ENCODE results near the gene FAM124A.

FAM124A gene

DNA sequence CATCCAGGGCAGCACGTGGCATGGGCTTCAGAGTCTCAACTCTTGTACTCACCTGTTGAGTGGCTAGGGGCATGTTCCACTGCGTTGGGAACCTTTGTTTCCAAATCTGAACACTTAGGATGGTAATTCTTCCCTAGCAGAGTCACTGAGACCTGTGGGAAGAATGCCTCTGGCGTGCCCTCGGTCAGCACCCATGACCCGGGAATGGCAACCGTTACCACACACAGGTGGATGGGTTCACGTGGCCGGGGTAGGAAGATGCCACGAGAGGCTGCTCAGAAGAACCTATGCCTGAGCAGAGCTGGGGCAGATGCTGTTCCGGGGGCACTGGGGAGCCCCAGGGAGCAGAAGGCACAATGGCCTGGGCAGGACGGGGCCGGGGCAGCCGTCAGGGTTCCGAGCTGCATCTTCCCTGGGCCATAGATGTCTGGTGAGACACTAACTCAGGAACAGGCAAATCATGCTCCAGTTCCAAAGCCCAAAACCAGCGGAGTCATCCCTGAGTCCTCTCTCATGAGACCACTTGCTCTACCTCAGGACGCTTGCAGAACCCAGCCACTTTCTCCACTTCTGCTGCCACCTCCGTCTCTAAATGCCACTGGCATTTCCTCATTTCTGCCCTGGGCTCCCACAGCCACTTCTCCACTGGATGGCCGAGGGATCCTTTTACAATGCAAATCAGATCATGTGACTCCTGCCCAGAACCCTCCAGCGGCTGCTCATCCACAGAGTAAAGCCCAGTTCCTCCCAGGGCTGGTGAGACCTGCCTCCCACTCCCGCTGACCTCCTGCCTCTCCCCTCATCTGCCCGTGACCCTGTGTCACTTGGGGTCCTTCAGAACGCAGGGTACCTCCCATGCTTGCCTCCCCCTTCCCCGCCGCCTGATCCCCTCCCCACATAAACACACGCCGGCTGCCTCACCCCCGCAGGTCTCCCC is 36.7 kb downstream of the FAM124A start:
- no peak for DNase-seq

DNA sequence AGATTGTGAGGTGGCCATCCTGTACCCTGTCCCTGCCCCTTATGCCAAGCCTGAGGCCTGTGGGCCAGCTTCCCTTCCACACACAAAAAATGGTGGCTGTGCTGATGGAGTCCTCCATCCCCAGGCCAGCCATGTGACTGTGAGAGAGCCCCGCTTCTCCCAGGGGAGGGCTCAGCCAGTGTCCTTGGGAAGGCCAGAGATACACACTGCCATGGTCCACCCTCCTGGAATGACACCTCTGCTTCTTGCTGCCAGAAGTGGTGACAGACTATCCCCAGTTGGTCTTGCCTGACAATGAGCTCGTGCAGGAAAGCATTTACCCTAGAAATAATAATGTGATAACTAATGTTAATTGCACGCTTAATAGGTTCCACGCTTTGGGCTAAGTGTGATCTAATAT is 38.0 kb downstream of the FAM124A start:
- no peaks in the 10 kb centered on the region for H3K36me3 ChIP-seq (ENCODE audit: insufficient read depth, low read length)
- H3K79me2 ChIP-seq (ENCODE audit: insufficient read depth, low read length) = no peaks in the 10 kb centered on the region
- H3K4me2 ChIP-seq (ENCODE audit: insufficient read depth, low read length) = no peak overlapping the region
- peaks cover 2% of the 10 kb centered on the region for H3K27me3 ChIP-seq (ENCODE audit: insufficient read depth, low read length, poor library complexity)
- ATAC-seq (ENCODE audit: insufficient read depth, low read depth) (no peak), DNase-seq (no peak)
- no peaks in the 10 kb centered on the region for H4K20me1 ChIP-seq (ENCODE audit: insufficient read depth, low read length)
- no peak overlapping the region for H2AFZ ChIP-seq (ENCODE audit: low read depth, low read length)
- no peak overlapping the region for H3K4me3 ChIP-seq (ENCODE audit: low read depth in 1 of 2, low read length in 2 of 2)
- H3K9me3 ChIP-seq (ENCODE audit: insufficient read depth, low read length, severe bottlenecking) = no peaks in the 10 kb centered on the region
- H3K4me1 ChIP-seq (ENCODE audit: insufficient read depth, low read length) = no peaks in the 10 kb centered on the region
- H3K27ac ChIP-seq (ENCODE audit: low read length) = no peak overlapping the region
- no peak overlapping the region for H3K9ac ChIP-seq (ENCODE audit: low read depth, low read length)
- TF ChIP-seq EZH2 (IDR thresholded peaks at IDR 0.05; ENCODE audit: borderline replicate concordance, low read depth, low read length, severe bottlenecking) = no peak
- TF ChIP-seq, protein P1, sequence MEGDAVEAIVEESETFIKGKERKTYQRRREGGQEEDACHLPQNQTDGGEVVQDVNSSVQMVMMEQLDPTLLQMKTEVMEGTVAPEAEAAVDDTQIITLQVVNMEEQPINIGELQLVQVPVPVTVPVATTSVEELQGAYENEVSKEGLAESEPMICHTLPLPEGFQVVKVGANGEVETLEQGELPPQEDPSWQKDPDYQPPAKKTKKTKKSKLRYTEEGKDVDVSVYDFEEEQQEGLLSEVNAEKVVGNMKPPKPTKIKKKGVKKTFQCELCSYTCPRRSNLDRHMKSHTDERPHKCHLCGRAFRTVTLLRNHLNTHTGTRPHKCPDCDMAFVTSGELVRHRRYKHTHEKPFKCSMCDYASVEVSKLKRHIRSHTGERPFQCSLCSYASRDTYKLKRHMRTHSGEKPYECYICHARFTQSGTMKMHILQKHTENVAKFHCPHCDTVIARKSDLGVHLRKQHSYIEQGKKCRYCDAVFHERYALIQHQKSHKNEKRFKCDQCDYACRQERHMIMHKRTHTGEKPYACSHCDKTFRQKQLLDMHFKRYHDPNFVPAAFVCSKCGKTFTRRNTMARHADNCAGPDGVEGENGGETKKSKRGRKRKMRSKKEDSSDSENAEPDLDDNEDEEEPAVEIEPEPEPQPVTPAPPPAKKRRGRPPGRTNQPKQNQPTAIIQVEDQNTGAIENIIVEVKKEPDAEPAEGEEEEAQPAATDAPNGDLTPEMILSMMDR (IDR thresholded peaks at IDR 0.05; ENCODE audit: borderline replicate concordance, extremely low read depth, low read length, poor library complexity, severe bottlenecking) = no peak

More for the DNA sequence above, 36.7 kb downstream of the FAM124A start:
- Histone ChIP-seq H3K4me2 (ENCODE audit: insufficient read depth, low read length) (no peak overlapping the region), H3K4me3 (ENCODE audit: low read depth in 1 of 2, low read length in 2 of 2) (no peak overlapping the region), H3K4me1 (ENCODE audit: insufficient read depth, low read length) (no peaks in the 10 kb centered on the region), H3K9ac (ENCODE audit: low read depth, low read length) (no peak overlapping the region), H3K36me3 (ENCODE audit: insufficient read depth, low read length) (no peaks in the 10 kb centered on the region), H3K9me3 (ENCODE audit: insufficient read depth, low read length, severe bottlenecking) (no peaks in the 10 kb centered on the region), H3K79me2 (ENCODE audit: insufficient read depth, low read length) (no peaks in the 10 kb centered on the region), H4K20me1 (ENCODE audit: insufficient read depth, low read length) (no peaks in the 10 kb centered on the region), H2AFZ (ENCODE audit: low read depth, low read length) (no peak overlapping the region), H3K27ac (ENCODE audit: low read length) (no peak overlapping the region), H3K27me3 (ENCODE audit: insufficient read depth, low read length, poor library complexity) (no peaks in the 10 kb centered on the region)
- ATAC-seq (ENCODE audit: insufficient read depth, low read depth) = no peak
- TF ChIP-seq, protein P1 (IDR thresholded peaks at IDR 0.05; ENCODE audit: borderline replicate concordance, extremely low read depth, low read length, poor library complexity, severe bottlenecking) = no peak
- TF ChIP-seq EZH2 (IDR thresholded peaks at IDR 0.05; ENCODE audit: borderline replicate concordance, low read depth, low read length, severe bottlenecking) = no peak

DNA sequence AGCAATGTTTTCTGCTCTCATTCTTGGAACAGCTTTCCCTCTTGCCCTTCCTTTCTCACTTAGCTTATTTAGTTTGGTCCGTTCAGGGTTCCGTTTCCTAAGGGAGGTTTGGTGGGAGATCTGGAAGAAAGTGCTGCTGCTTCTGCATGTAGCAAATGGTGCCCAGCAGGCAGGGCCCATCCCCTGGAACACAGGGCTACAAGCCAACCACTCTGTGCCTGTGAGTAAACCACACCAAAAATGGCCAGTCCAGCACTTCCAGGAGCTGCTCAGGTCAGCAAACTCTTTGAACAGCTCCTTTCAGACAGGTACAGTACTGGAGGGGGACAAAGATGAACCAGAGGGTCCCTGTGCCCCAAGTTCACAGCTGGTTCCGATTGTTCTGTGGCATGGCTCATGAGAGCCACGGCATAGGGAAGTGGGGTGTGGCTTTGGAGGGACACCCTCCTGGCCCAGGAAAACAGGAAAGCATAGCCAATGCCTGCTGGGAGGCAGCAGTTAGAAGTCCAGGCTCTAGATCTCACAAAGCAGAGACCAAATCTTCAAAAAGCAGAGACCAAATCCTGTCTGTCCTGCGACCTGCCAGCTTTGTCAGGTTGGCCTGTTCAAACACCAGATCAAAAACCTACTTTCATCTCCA is 39.5 kb downstream of the FAM124A start:
- ATAC-seq (ENCODE audit: insufficient read depth, low read depth) (no peak), DNase-seq (no peak)
- Histone ChIP-seq H4K20me1 (ENCODE audit: insufficient read depth, low read length) (no peaks in the 10 kb centered on the region), H3K36me3 (ENCODE audit: insufficient read depth, low read length) (no peaks in the 10 kb centered on the region), H3K4me3 (ENCODE audit: low read depth in 1 of 2, low read length in 2 of 2) (no peak overlapping the region), H3K27ac (ENCODE audit: low read length) (no peak overlapping the region), H3K27me3 (ENCODE audit: insufficient read depth, low read length, poor library complexity) (peaks cover 5% of the 10 kb centered on the region), H3K4me1 (ENCODE audit: insufficient read depth, low read length) (no peaks in the 10 kb centered on the region), H3K79me2 (ENCODE audit: insufficient read depth, low read length) (no peaks in the 10 kb centered on the region), H3K9me3 (ENCODE audit: insufficient read depth, low read length, severe bottlenecking) (no peaks in the 10 kb centered on the region), H3K9ac (ENCODE audit: low read depth, low read length) (no peak overlapping the region), H3K4me2 (ENCODE audit: insufficient read depth, low read length) (no peak overlapping the region), H2AFZ (ENCODE audit: low read depth, low read length) (no peak overlapping the region)
- TF ChIP-seq, protein P1 (IDR thresholded peaks at IDR 0.05; ENCODE audit: borderline replicate concordance, extremely low read depth, low read length, poor library complexity, severe bottlenecking) = no peak
- TF ChIP-seq EZH2 (IDR thresholded peaks at IDR 0.05; ENCODE audit: borderline replicate concordance, low read depth, low read length, severe bottlenecking) = no peak
